ENCODE measurements around the gene WNT7B.

Gene WNT7B

GRCh38 chr22:45914309-45914708 is 62.7 kb downstream of the WNT7B start:
- H3K4me3 ChIP-seq (ENCODE audit: extremely low read depth, insufficient read depth, low read length, poor library complexity, severe bottlenecking): no peak overlapping the region
- no peak overlapping the region for H3K27ac ChIP-seq (ENCODE audit: low read depth, low read length, severe bottlenecking)
- 57 to 84% methylated on average over 2 of the region's 2 CpGs for WGBS, 2 experiments (ENCODE audit: insufficient coverage in 2 of 2)

GRCh38 chr22:45912910-45913309 is 64.1 kb downstream of the WNT7B start:
- Histone ChIP-seq H3K4me3 (ENCODE audit: extremely low read depth, insufficient read depth, low read length, poor library complexity, severe bottlenecking) (no peak overlapping the region), H3K27ac (ENCODE audit: low read depth, low read length, severe bottlenecking) (no peak overlapping the region), H3K9me3 (ENCODE audit: control insufficient read depth, low read length) (no peaks in the 10 kb centered on the region), H3K4me1 (ENCODE audit: control insufficient read depth, insufficient read depth, low read length, poor library complexity, severe bottlenecking) (no peaks in the 10 kb centered on the region), H3K36me3 (ENCODE audit: control insufficient read depth, insufficient read depth, low read length) (no peaks in the 10 kb centered on the region)
- WGBS, 2 experiments (ENCODE audit: insufficient coverage in 2 of 2): 90 to 95% methylated on average over 3 to 5 of the region's 6 CpGs

More at GRCh38 chr22:45914309-45914708, 62.7 kb downstream of the WNT7B start:
- H3K9me3 ChIP-seq (ENCODE audit: control insufficient read depth, low read length): no peaks in the 10 kb centered on the region
- H3K36me3 ChIP-seq (ENCODE audit: control insufficient read depth, insufficient read depth, low read length): no peaks in the 10 kb centered on the region
- H3K4me1 ChIP-seq (ENCODE audit: control insufficient read depth, insufficient read depth, low read length, poor library complexity, severe bottlenecking): no peaks in the 10 kb centered on the region

GRCh38 chr22:45911601-45912271 is 65.2 kb downstream of the WNT7B start:
- Histone ChIP-seq H3K4me3 (ENCODE audit: extremely low read depth, insufficient read depth, low read length, poor library complexity, severe bottlenecking) (no peak overlapping the region), H3K27ac (ENCODE audit: low read depth, low read length, severe bottlenecking) (no peak overlapping the region), H3K36me3 (ENCODE audit: control insufficient read depth, insufficient read depth, low read length) (no peaks in the 10 kb centered on the region), H3K9me3 (ENCODE audit: control insufficient read depth, low read length) (no peaks in the 10 kb centered on the region), H3K4me1 (ENCODE audit: control insufficient read depth, insufficient read depth, low read length, poor library complexity, severe bottlenecking) (no peaks in the 10 kb centered on the region)
- 91 to 92% methylated on average over 24 to 25 of the region's 27 CpGs for WGBS, 2 experiments (ENCODE audit: insufficient coverage in 2 of 2)

GRCh38 chr22:45910928-45911467 is 66.0 kb downstream of the WNT7B start:
- peaks cover under 1% of the 10 kb centered on the region for H3K4me1 ChIP-seq (ENCODE audit: control insufficient read depth, insufficient read depth, low read length, poor library complexity, severe bottlenecking)
- no peak overlapping the region for H3K4me3 ChIP-seq (ENCODE audit: extremely low read depth, insufficient read depth, low read length, poor library complexity, severe bottlenecking)
- H3K9me3 ChIP-seq (ENCODE audit: control insufficient read depth, low read length): no peaks in the 10 kb centered on the region
- WGBS, 2 experiments (ENCODE audit: insufficient coverage in 2 of 2): 90 to 92% methylated on average over 15 to 17 of the region's 17 CpGs
- H3K36me3 ChIP-seq (ENCODE audit: control insufficient read depth, insufficient read depth, low read length): no peaks in the 10 kb centered on the region
- no peak overlapping the region for H3K27ac ChIP-seq (ENCODE audit: low read depth, low read length, severe bottlenecking)

- H3K4me3 ChIP-seq (ENCODE audit: extremely low read depth, insufficient read depth, low read length, poor library complexity, severe bottlenecking): no peak overlapping the region
- H3K36me3 ChIP-seq (ENCODE audit: control insufficient read depth, insufficient read depth, low read length): no peaks in the 10 kb centered on the region
- peaks cover 6% of the 10 kb centered on the region for H3K4me1 ChIP-seq (ENCODE audit: control insufficient read depth, insufficient read depth, low read length, poor library complexity, severe bottlenecking)
- whole genome bisulfite sequencing, 2 experiments (ENCODE audit: insufficient coverage in 2 of 2): 88 to 96% methylated on average over 3 to 5 of the region's 6 CpGs
- H3K27ac ChIP-seq (ENCODE audit: low read depth, low read length, severe bottlenecking): no peak overlapping the region
- no peaks in the 10 kb centered on the region for H3K9me3 ChIP-seq (ENCODE audit: control insufficient read depth, low read length)
Measured at GRCh38 chr22:45908961-45909360, 68.0 kb downstream of the WNT7B start.

GRCh38 chr22:45907996-45908395 is 69.0 kb downstream of the WNT7B start:
- Histone ChIP-seq H3K36me3 (ENCODE audit: control insufficient read depth, insufficient read depth, low read length) (no peaks in the 10 kb centered on the region), H3K4me3 (ENCODE audit: extremely low read depth, insufficient read depth, low read length, poor library complexity, severe bottlenecking) (no peak overlapping the region), H3K9me3 (ENCODE audit: control insufficient read depth, low read length) (no peaks in the 10 kb centered on the region), H3K27ac (ENCODE audit: low read depth, low read length, severe bottlenecking) (no peak overlapping the region), H3K4me1 (ENCODE audit: control insufficient read depth, insufficient read depth, low read length, poor library complexity, severe bottlenecking) (peaks cover 14% of the 10 kb centered on the region)
- WGBS, 2 experiments (ENCODE audit: insufficient coverage in 2 of 2): 90 to 91% methylated on average over 9 to 12 of the region's 12 CpGs

GRCh38 chr22:45907378-45907777 is 69.6 kb downstream of the WNT7B start:
- H3K4me3 ChIP-seq (ENCODE audit: extremely low read depth, insufficient read depth, low read length, poor library complexity, severe bottlenecking): no peak overlapping the region
- no peaks in the 10 kb centered on the region for H3K36me3 ChIP-seq (ENCODE audit: control insufficient read depth, insufficient read depth, low read length)
- H3K27ac ChIP-seq (ENCODE audit: low read depth, low read length, severe bottlenecking): no peak overlapping the region
- WGBS, 2 experiments (ENCODE audit: insufficient coverage in 2 of 2): 93 to 95% methylated on average over 10 to 14 of the region's 15 CpGs
- H3K4me1 ChIP-seq (ENCODE audit: control insufficient read depth, insufficient read depth, low read length, poor library complexity, severe bottlenecking): peaks cover 16% of the 10 kb centered on the region
- no peaks in the 10 kb centered on the region for H3K9me3 ChIP-seq (ENCODE audit: control insufficient read depth, low read length)

GRCh38 chr22:45906946-45907345 is 70.0 kb downstream of the WNT7B start:
- Histone ChIP-seq H3K4me1 (ENCODE audit: control insufficient read depth, insufficient read depth, low read length, poor library complexity, severe bottlenecking) (peaks cover 16% of the 10 kb centered on the region), H3K4me3 (ENCODE audit: extremely low read depth, insufficient read depth, low read length, poor library complexity, severe bottlenecking) (no peak overlapping the region), H3K9me3 (ENCODE audit: control insufficient read depth, low read length) (no peaks in the 10 kb centered on the region), H3K36me3 (ENCODE audit: control insufficient read depth, insufficient read depth, low read length) (no peaks in the 10 kb centered on the region), H3K27ac (ENCODE audit: low read depth, low read length, severe bottlenecking) (no peak overlapping the region)
- 91 to 94% methylated on average over 11 to 13 of the region's 13 CpGs for WGBS, 2 experiments (ENCODE audit: insufficient coverage in 2 of 2)

GRCh38 chr22:45905924-45906865 is 70.8 kb downstream of the WNT7B start:
- peaks cover 16% of the 10 kb centered on the region for H3K4me1 ChIP-seq (ENCODE audit: control insufficient read depth, insufficient read depth, low read length, poor library complexity, severe bottlenecking)
- no peak overlapping the region for H3K27ac ChIP-seq (ENCODE audit: low read depth, low read length, severe bottlenecking)
- no peaks in the 10 kb centered on the region for H3K9me3 ChIP-seq (ENCODE audit: control insufficient read depth, low read length)
- WGBS, 2 experiments (ENCODE audit: insufficient coverage in 2 of 2): 83 to 87% methylated on average over 32 to 33 of the region's 33 CpGs
- no peaks in the 10 kb centered on the region for H3K36me3 ChIP-seq (ENCODE audit: control insufficient read depth, insufficient read depth, low read length)
- H3K4me3 ChIP-seq (ENCODE audit: extremely low read depth, insufficient read depth, low read length, poor library complexity, severe bottlenecking): no peak overlapping the region

- H3K4me3 ChIP-seq (ENCODE audit: extremely low read depth, insufficient read depth, low read length, poor library complexity, severe bottlenecking): no peak overlapping the region
- no peaks in the 10 kb centered on the region for H3K9me3 ChIP-seq (ENCODE audit: control insufficient read depth, low read length)
- H3K36me3 ChIP-seq (ENCODE audit: control insufficient read depth, insufficient read depth, low read length): no peaks in the 10 kb centered on the region
- H3K4me1 ChIP-seq (ENCODE audit: control insufficient read depth, insufficient read depth, low read length, poor library complexity, severe bottlenecking): peaks cover 16% of the 10 kb centered on the region
- 84 to 94% methylated on average over 26 to 27 of the region's 27 CpGs for WGBS, 2 experiments (ENCODE audit: insufficient coverage in 2 of 2)
- H3K27ac ChIP-seq (ENCODE audit: low read depth, low read length, severe bottlenecking): no peak overlapping the region
Measured at GRCh38 chr22:45905326-45905923, 71.5 kb downstream of the WNT7B start.
